C4-2B (cell line): Measurements from ENCODE around the gene DTD1.

Source experiments
- CTCF ChIP-seq: fragments of 450-650 bp; conservative IDR thresholded peaks from 2 replicates; pipeline ENCODE4 v1.5.1; 2017; ENCODE audit warnings: mild to moderate bottlenecking
- ZFX ChIP-seq: fragments of 450-650 bp; IDR thresholded peaks from 2 replicates; pipeline ENCODE4 v1.6.1; 2017

GRCh38 chr20:18783385-18783959 lies 195.6 kb downstream of the DTD1 start:
- no peak for TF ChIP-seq CTCF
- no peak for TF ChIP-seq ZFX
